HAP-1 (cell line): ENCODE data around the gene ATG13.

Experiments
- DNase-seq, 2 experiments: peaks; one replicate each; pipeline ENCODE4 v3.0.0-alpha.2; 2016 to 2020; ENCODE audit warnings: low spot score in 2 of 2
- H3K27me3 ChIP-seq: fragments of 250-450 bp; sonication (Bioruptor Pico); 2 replicates; pipeline ENCODE4 v1.5.1; 2020; ENCODE audit warnings: low read depth, mild to moderate bottlenecking, moderate library complexity
- H3K36me3 ChIP-seq: fragments of 250-450 bp; sonication (Bioruptor Pico); replicated peaks from 2 replicates; pipeline ENCODE4 v1.5.1; 2020; ENCODE audit warnings: mild to moderate bottlenecking
- H3K4me1 ChIP-seq: fragments of 250-450 bp; sonication (Bioruptor Pico); 2 replicates; pipeline ENCODE4 v1.5.1; 2020; ENCODE audit warnings: mild to moderate bottlenecking
- H3K4me3 ChIP-seq: fragments of 250-450 bp; sonication (Bioruptor Pico); 2 replicates; pipeline ENCODE4 v1.5.1; 2020; ENCODE audit warnings: mild to moderate bottlenecking, moderate library complexity
- H3K9me3 ChIP-seq: fragments of 250-450 bp; sonication (Bioruptor Pico); 2 replicates; pipeline ENCODE4 v1.5.1; 2020; ENCODE audit warnings: mild to moderate bottlenecking, moderate library complexity
- in situ Hi-C: fragments of 300-500 bp; cut with MboI; formaldehyde crosslinking; loops from 3 replicates; pipeline ENCODE4 v1.14.3; 2020; ENCODE audit warnings: low sequenced_read_pairs, inconsistent platforms, mixed read lengths

The ATG13 gene

GRCh38 chr11:46677991-46678740, 60.8 kb downstream of the ATG13 start:
- Histone ChIP-seq H3K4me3 (no peak overlapping the region), H3K4me1 (no peaks in the 10 kb centered on the region), H3K36me3 (peaks cover 22% of the 10 kb centered on the region), H3K27me3 (no peaks in the 10 kb centered on the region), H3K9me3 (no peaks in the 10 kb centered on the region)
- in situ Hi-C loops: no loop called here
- no peak for DNase-seq

DNA sequence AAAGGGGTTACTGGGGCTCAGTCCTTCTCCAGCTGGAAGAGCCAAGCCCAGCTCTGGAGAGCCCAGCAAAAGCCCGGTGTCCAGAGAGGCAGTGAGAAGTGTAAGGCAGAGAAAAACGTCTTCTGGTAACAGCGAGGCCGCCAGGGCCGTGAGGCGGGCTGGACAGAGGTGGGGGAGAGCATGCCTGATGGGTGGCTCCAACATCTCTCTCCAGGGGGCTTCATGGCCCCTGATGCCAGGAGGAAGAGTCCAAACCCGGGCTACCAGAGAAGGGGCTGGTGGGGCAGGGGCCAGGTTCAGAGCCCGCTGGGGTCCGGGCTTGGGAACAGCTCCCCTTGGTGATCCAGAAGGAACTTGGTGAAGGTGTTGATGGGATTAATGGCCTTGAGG, 61.4 kb downstream of the ATG13 start:
- H3K36me3 ChIP-seq: peaks cover 17% of the 10 kb centered on the region
- in situ Hi-C loops: no loop called here

GRCh38 chr11:46679241-46680163, 62.1 kb downstream of the ATG13 start:
- Histone ChIP-seq H3K4me1 (no peaks in the 10 kb centered on the region), H3K36me3 (peaks cover 17% of the 10 kb centered on the region), H3K27me3 (no peaks in the 10 kb centered on the region), H3K4me3 (no peak overlapping the region), H3K9me3 (no peaks in the 10 kb centered on the region)
- DNase-seq: no peak
- in situ Hi-C loops: no loop called here

More for the DNA sequence above, 61.4 kb downstream of the ATG13 start:
- Histone ChIP-seq H3K4me3 (no peak overlapping the region), H3K27me3 (no peaks in the 10 kb centered on the region), H3K4me1 (no peaks in the 10 kb centered on the region), H3K9me3 (no peaks in the 10 kb centered on the region)
- DNase-seq: no peak

GRCh38 chr11:46680164-46680760, 62.9 kb downstream of the ATG13 start:
- no peak overlapping the region for H3K4me3 ChIP-seq
- peaks cover 17% of the 10 kb centered on the region for H3K36me3 ChIP-seq
- no peak for DNase-seq
- H3K27me3 ChIP-seq: no peaks in the 10 kb centered on the region
- H3K4me1 ChIP-seq: no peaks in the 10 kb centered on the region
- no peaks in the 10 kb centered on the region for H3K9me3 ChIP-seq
- in situ Hi-C loops: no loop called here

GRCh38 chr11:46680815-46681214, 63.5 kb downstream of the ATG13 start:
- H3K27me3 ChIP-seq: no peaks in the 10 kb centered on the region
- no peak overlapping the region for H3K4me3 ChIP-seq
- no peak for DNase-seq
- H3K4me1 ChIP-seq: no peaks in the 10 kb centered on the region
- peaks cover 17% of the 10 kb centered on the region for H3K36me3 ChIP-seq
- H3K9me3 ChIP-seq: no peaks in the 10 kb centered on the region
- in situ Hi-C loops: no loop called here

GRCh38 chr11:46681814-46682213, 64.5 kb downstream of the ATG13 start:
- Histone ChIP-seq H3K4me3 (no peak overlapping the region), H3K36me3 (peaks cover 19% of the 10 kb centered on the region), H3K9me3 (no peaks in the 10 kb centered on the region), H3K27me3 (no peaks in the 10 kb centered on the region), H3K4me1 (no peaks in the 10 kb centered on the region)
- DNase-seq: no peak
- in situ Hi-C loops: no loop called here

- H3K36me3 ChIP-seq: peaks cover 20% of the 10 kb centered on the region
- H3K4me3 ChIP-seq: no peak overlapping the region
- no peak for DNase-seq
- H3K27me3 ChIP-seq: no peaks in the 10 kb centered on the region
- in situ Hi-C loops: no loop called here
- no peaks in the 10 kb centered on the region for H3K9me3 ChIP-seq
- no peaks in the 10 kb centered on the region for H3K4me1 ChIP-seq
These were observed 65.7 kb downstream of the ATG13 start for GRCh38 chr11:46682773-46683752.

GRCh38 chr11:46684367-46684766, 67.0 kb downstream of the ATG13 start:
- Histone ChIP-seq H3K36me3 (peaks cover 12% of the 10 kb centered on the region), H3K9me3 (no peaks in the 10 kb centered on the region), H3K27me3 (no peaks in the 10 kb centered on the region), H3K4me3 (no peak overlapping the region), H3K4me1 (no peaks in the 10 kb centered on the region)
- DNase-seq: no peak
- in situ Hi-C loops: no loop called here

- Histone ChIP-seq H3K27me3 (no peaks in the 10 kb centered on the region), H3K9me3 (no peaks in the 10 kb centered on the region), H3K4me3 (no peak overlapping the region), H3K4me1 (no peaks in the 10 kb centered on the region), H3K36me3 (0 out of 2 replicates have a peak, but pooled peaks cover 5% of the 10 kb centered on the region)
- DNase-seq: no peak
- in situ Hi-C loops: no loop called here
These were observed 69.8 kb downstream of the ATG13 start for GRCh38 chr11:46686886-46687795.

DNA sequence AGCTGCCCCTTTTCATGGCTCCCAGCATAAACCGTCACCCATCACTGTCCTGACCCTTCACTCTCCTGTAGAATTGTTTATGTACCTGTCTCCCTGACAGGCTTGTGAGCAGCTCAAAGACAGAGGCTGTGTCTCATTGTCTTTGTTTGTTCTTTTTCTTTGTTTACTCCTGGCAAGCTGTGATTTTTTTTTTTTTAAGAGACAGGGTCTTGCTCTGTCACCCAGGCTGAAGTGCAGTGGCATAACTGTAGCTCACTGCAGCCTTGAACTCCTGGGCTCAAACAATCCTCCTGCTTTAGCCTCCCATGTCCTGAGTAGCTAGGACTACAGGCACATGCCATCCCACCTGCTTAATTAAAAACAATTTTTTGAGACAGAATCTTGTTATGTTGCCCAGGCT, 73.3 kb downstream of the ATG13 start:
- Histone ChIP-seq H3K4me1 (no peaks in the 10 kb centered on the region), H3K9me3 (no peaks in the 10 kb centered on the region), H3K27me3 (no peaks in the 10 kb centered on the region), H3K36me3 (peaks cover 13% of the 10 kb centered on the region), H3K4me3 (no peak overlapping the region)
- in situ Hi-C loops: no loop called here
- DNase-seq: no peak

GRCh38 chr11:46692450-46692849, 75.1 kb downstream of the ATG13 start:
- in situ Hi-C loops: no loop called here
- DNase-seq: no peak
- Histone ChIP-seq H3K4me1 (no peaks in the 10 kb centered on the region), H3K9me3 (no peaks in the 10 kb centered on the region), H3K36me3 (peaks cover 8% of the 10 kb centered on the region), H3K4me3 (no peak overlapping the region), H3K27me3 (no peaks in the 10 kb centered on the region)

DNA sequence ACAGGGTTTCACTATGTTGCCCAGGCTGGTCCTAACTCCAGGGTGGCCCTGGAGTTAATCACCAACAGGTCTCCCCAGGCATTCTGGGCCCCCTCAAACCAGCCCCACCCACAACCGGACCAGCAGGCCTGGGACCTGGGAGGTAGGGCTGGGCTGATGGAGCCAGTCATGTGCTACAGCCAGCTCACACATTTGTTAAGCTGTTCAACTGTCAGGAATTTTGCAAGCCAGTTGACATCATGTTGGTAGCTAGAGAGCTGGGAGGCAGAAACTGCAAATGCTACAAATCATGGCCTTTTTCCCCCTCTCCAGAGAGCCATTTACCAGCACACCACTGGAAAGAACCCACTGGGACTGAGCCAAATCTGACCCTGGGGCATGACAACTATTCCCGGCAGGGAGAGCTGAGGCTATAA, 76.3 kb downstream of the ATG13 start:
- Histone ChIP-seq H3K4me1 (no peaks in the 10 kb centered on the region), H3K27me3 (no peaks in the 10 kb centered on the region), H3K36me3 (peaks cover 8% of the 10 kb centered on the region), H3K9me3 (no peaks in the 10 kb centered on the region), H3K4me3 (no peak overlapping the region)
- in situ Hi-C loops: no loop called here
- no peak for DNase-seq
